K562 (cell line): ENCODE results near the gene ABCD4.

Source experiments
- CBFB ChIP-seq: sonication (generic); formaldehyde crosslinking; IDR thresholded peaks from 2 replicates; pipeline ENCODE4 v1.4.0; 2020; ENCODE audit warnings: mild to moderate bottlenecking, missing genetic modification reagents
- CEBPG ChIP-seq, 3 experiments: fragments of 200-800 bp in 1 of 3; sonication (Bioruptor generic) in 1 of 3; sonication (generic) in 1 of 3; formaldehyde crosslinking in 1 of 3; IDR thresholded peaks in 2 of 3; conservative IDR thresholded peaks in 1 of 3; 2 replicates each; pipeline versions ENCODE4 v1.6.1 to v1.8.0; 2016 to 2022; ENCODE audit warnings: missing compliant biosample characterization in 2 of 3, missing genetic modification characterization in 2 of 3, mild to moderate bottlenecking in 1 of 3, missing genetic modification reagents in 1 of 3
- ETV6 ChIP-seq, 3 experiments: fragments of 150-350 bp in 1 of 3; sonication (generic) in 1 of 3; formaldehyde crosslinking in 1 of 3; IDR thresholded peaks; 2 replicates each; pipeline versions ENCODE4 v1.6.1 to v1.8.0; 2014 to 2022; ENCODE audit warnings: borderline replicate concordance in 2 of 3, low read depth in 2 of 3, antibody characterized with exemption in 1 of 3, low read length in 1 of 3, mild to moderate bottlenecking in 1 of 3, missing genetic modification reagents in 1 of 3
- NR2C2 ChIP-seq, 2 experiments: fragments of 200-800 bp in 1 of 2; sonication (Bioruptor generic) in 1 of 2; sonication (generic) in 1 of 2; formaldehyde crosslinking in 1 of 2; IDR thresholded peaks; 2 replicates each; pipeline versions ENCODE4 v1.6.1 to v1.8.0; 2016 to 2022; ENCODE audit warnings: mild to moderate bottlenecking in 1 of 2, missing compliant biosample characterization in 1 of 2, missing genetic modification characterization in 1 of 2, missing genetic modification reagents in 1 of 2
- TF ChIP-seq, protein P1 (sequence below): sonication (generic); formaldehyde crosslinking; IDR thresholded peaks from 2 replicates; pipeline ENCODE4 v1.8.0; 2022; ENCODE audit warnings: mild to moderate bottlenecking, missing genetic modification reagents
- TF ChIP-seq, protein P2 (sequence below), 3 experiments: IDR thresholded peaks in 2 of 3; conservative IDR thresholded peaks in 1 of 3; 2 replicates each; pipeline ENCODE4 v1.5.1; 2011 to 2012; ENCODE audit warnings: low read length in 3 of 3, mild to moderate bottlenecking in 3 of 3, control low read depth in 2 of 3, improper control_type of control experiment in 1 of 3, inconsistent platforms in 1 of 3, low read depth in 1 of 3, mixed read lengths in 1 of 3, moderate library complexity in 1 of 3; ENCODE audit not compliant: insufficient read depth in 2 of 3

DNA sequence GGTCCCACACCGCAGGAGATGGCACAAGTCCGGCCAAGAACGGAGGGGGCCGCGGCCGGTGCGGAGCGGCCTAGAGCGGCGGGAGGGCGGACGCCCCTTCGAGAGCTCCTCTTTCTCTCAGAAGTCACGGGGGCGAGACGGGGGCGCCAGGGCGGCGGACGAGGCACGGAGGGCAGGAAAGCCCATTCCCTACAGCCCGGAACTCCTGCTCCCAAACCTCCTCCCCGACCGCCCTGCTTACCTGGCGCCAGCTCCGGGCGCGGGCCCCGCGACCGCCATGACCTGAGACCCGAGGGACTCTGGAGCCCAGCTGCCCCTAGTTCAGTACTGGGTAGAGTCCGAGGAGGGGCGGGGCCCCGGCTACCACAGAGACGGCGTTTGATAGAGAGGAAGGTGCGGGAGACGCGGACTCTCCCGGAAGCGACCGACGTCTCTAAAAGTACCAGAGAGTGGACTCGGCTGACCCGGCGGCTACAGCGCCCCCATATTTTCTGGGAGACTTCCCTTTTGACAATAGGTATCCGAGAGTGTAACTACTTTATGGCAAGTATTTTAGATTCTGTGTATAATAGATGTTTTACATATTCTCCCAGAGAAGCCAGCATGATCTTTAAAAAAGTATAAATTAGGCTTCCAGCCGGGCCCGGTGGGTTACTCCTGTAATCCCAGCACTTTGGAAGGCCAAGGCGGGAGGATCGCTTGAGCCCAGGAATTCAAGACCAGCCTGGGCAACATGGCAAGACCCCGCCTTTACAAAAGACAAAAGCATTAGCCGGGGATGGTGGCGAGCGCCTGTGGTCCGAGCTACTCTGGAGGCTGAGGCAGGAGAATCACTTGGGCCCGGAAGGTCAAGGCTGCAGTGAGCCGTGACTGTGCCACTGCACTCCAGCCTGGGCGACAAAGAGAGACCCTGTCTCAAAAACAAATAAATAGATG, at the start of gene ABCD4:
- TF ChIP-seq CBFB (no peak), CEBPG (CRISPR knock-in tag; IDR thresholded peaks at IDR 0.05) (no peak), CEBPG (tag; conservative IDR thresholded peaks at IDR 0.05 in 1 of 2, IDR thresholded peaks at IDR 0.05 in 1 of 2) (no peak), NR2C2 (CRISPR knock-in tag; IDR thresholded peaks at IDR 0.05) (no peak), NR2C2 (tag; IDR thresholded peaks at IDR 0.05) (no peak; the same call in 1 of the 2 replicates), ETV6 (IDR thresholded peaks at IDR 0.05; ENCODE audit: borderline replicate concordance in 1 of 2, low read depth in 2 of 2, low read length in 1 of 2) (no peak), ETV6 (CRISPR knock-in tag; IDR thresholded peaks at IDR 0.05; ENCODE audit: borderline replicate concordance) (no peak)
- TF ChIP-seq, protein P1, sequence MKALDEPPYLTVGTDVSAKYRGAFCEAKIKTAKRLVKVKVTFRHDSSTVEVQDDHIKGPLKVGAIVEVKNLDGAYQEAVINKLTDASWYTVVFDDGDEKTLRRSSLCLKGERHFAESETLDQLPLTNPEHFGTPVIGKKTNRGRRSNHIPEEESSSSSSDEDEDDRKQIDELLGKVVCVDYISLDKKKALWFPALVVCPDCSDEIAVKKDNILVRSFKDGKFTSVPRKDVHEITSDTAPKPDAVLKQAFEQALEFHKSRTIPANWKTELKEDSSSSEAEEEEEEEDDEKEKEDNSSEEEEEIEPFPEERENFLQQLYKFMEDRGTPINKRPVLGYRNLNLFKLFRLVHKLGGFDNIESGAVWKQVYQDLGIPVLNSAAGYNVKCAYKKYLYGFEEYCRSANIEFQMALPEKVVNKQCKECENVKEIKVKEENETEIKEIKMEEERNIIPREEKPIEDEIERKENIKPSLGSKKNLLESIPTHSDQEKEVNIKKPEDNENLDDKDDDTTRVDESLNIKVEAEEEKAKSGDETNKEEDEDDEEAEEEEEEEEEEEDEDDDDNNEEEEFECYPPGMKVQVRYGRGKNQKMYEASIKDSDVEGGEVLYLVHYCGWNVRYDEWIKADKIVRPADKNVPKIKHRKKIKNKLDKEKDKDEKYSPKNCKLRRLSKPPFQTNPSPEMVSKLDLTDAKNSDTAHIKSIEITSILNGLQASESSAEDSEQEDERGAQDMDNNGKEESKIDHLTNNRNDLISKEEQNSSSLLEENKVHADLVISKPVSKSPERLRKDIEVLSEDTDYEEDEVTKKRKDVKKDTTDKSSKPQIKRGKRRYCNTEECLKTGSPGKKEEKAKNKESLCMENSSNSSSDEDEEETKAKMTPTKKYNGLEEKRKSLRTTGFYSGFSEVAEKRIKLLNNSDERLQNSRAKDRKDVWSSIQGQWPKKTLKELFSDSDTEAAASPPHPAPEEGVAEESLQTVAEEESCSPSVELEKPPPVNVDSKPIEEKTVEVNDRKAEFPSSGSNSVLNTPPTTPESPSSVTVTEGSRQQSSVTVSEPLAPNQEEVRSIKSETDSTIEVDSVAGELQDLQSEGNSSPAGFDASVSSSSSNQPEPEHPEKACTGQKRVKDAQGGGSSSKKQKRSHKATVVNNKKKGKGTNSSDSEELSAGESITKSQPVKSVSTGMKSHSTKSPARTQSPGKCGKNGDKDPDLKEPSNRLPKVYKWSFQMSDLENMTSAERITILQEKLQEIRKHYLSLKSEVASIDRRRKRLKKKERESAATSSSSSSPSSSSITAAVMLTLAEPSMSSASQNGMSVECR (CRISPR knock-in tag), result peak; percentile 52; the same call in 1 of the 2 replicates
- TF ChIP-seq, protein P2, sequence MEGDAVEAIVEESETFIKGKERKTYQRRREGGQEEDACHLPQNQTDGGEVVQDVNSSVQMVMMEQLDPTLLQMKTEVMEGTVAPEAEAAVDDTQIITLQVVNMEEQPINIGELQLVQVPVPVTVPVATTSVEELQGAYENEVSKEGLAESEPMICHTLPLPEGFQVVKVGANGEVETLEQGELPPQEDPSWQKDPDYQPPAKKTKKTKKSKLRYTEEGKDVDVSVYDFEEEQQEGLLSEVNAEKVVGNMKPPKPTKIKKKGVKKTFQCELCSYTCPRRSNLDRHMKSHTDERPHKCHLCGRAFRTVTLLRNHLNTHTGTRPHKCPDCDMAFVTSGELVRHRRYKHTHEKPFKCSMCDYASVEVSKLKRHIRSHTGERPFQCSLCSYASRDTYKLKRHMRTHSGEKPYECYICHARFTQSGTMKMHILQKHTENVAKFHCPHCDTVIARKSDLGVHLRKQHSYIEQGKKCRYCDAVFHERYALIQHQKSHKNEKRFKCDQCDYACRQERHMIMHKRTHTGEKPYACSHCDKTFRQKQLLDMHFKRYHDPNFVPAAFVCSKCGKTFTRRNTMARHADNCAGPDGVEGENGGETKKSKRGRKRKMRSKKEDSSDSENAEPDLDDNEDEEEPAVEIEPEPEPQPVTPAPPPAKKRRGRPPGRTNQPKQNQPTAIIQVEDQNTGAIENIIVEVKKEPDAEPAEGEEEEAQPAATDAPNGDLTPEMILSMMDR (IDR thresholded peaks at IDR 0.05 in 2 of 3, conservative IDR thresholded peaks at IDR 0.05 in 1 of 3; ENCODE audit: insufficient read depth in 2 of 3, low read depth in 1 of 3, low read length in 3 of 3), result peak; percentile 50 to 76 (median 75)
